GM13976 (cell line): ENCODE data around the gene DCST2.

Experiments used
- DNase-seq: peaks from one replicate; pipeline ENCODE4 v3.0.0; 2012; ENCODE audit warnings: low spot score
- in situ Hi-C: fragments of 300-500 bp; cut with MboI; formaldehyde crosslinking; loops from one replicate; pipeline ENCODE4 v1.12.0; 2022; ENCODE audit warnings: low sequenced_read_pairs, mixed read lengths, inconsistent platforms; ENCODE audit not compliant: unreplicated experiment
- TF ChIP-seq, protein P1 (sequence below): IDR thresholded peaks from 2 replicates; pipeline ENCODE4 v1.5.1; 2012; ENCODE audit warnings: borderline replicate concordance, mild to moderate bottlenecking; ENCODE audit not compliant: insufficient read depth; ENCODE audit errors: extremely low read depth, missing control alignments, control extremely low read depth

DCST2 gene

DNA sequence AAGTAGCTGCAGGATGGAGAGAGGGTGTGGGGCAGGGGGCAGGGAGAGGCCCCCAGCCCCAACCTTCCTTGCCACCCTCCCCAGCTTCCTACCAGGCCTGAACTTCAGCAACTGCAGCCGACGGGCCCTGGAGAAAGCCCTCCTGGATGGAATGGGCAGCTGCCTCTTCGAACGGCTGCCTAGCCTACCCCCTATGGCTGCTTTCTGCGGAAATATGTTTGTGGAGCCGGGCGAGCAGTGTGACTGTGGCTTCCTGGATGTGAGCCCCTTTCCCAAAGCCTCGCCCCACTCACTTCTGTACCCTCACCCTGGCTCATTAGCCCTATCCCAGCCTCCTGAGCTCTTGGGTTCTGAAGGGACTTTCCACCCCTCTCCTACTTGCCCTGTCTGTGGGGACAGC lies 23.5 kb upstream of the DCST2 start:
- in situ Hi-C loops, result loop anchor here (25.0 kb wide), 1 partner anchor 495 kb away; the partner anchor contains the start of genes CHRNB2 and UBE2Q1
- TF ChIP-seq, protein P1, sequence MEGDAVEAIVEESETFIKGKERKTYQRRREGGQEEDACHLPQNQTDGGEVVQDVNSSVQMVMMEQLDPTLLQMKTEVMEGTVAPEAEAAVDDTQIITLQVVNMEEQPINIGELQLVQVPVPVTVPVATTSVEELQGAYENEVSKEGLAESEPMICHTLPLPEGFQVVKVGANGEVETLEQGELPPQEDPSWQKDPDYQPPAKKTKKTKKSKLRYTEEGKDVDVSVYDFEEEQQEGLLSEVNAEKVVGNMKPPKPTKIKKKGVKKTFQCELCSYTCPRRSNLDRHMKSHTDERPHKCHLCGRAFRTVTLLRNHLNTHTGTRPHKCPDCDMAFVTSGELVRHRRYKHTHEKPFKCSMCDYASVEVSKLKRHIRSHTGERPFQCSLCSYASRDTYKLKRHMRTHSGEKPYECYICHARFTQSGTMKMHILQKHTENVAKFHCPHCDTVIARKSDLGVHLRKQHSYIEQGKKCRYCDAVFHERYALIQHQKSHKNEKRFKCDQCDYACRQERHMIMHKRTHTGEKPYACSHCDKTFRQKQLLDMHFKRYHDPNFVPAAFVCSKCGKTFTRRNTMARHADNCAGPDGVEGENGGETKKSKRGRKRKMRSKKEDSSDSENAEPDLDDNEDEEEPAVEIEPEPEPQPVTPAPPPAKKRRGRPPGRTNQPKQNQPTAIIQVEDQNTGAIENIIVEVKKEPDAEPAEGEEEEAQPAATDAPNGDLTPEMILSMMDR, result no peak
- no peak for DNase-seq

DNA sequence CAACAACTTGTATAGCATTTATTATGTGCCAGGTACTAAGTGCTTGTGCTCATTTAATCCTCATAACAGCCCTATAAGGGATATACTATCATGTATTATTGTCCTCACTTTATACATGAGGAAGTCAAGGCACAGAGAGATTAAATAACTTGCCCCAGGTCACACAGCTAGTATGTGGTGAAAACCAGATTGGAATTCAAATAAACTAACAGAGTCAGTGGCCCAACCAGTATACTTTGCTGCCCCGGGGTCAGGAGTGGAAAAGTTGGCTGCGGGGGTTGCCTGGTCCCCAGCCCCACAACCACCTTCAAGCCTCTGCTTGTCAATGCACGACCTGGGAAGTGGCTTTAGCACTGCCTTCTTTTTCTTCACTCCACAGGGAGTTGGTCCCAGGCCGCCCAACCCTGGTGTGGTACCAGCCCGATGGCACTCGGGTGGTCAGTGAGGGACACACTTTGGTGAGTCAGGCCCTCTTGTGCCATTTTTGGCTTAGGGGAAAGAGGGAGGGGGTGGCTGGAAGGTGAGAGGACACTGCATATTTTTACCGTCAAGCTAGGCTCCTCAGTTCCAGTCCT lies 20.0 kb upstream of the DCST2 start:
- in situ Hi-C loops, result loop anchor here (25.0 kb wide), 1 partner anchor 491 kb away; the partner anchor contains the start of genes CHRNB2 and UBE2Q1
- TF ChIP-seq, protein P1, result no peak
- no peak for DNase-seq

DNA sequence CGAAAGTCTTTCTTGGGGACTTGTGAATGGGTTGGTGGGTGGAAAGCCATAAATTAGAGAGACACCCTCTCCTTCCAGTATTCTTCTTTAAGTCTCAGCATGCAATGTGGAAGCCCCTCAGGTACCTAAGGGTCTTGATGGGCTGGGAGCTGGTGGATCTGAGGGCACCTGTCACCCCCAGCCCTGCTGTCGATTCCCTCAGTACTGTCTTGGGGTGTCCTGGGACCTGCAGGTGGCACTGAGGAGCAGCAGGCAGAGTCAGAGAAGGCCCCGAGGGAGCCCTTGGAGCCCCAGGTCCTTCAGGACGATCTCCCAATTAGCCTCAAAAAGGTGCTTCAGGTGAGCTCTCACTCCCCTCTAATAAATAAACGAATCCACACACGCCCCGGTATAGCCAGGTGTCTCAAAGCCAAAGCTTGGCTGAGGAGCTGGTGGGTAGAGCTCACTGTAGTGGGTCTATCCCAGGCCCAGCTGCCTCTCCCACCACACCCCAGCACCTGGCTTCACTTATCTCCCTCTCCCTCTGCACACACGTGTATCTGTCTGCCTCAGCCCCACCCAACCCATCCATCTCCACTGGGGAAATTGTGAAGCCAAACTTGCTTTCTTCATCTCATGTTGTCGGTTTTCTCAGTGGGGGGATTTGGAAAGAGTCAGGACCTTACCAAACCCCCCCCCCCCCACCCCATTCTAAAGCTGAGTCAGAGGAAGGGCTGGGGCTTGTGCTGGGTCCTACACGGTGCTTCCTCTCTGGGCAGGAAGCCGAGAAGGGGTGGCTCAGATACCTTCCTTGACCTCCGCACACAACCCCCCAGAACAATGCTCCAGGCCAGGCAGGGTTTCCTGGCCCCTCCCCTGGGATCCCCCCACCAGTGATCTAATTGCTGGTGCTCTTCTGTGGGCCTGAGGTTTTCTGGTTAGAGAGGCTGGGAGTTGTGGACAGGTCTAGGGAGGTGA lies 19.1 kb upstream of the DCST2 start:
- peak; percentile 52 for DNase-seq
- in situ Hi-C loops, result loop anchor here (25.0 kb wide), 1 partner anchor 490 kb away; the partner anchor contains the start of genes CHRNB2 and UBE2Q1
- TF ChIP-seq, protein P1, result peak; percentile 24

DNA sequence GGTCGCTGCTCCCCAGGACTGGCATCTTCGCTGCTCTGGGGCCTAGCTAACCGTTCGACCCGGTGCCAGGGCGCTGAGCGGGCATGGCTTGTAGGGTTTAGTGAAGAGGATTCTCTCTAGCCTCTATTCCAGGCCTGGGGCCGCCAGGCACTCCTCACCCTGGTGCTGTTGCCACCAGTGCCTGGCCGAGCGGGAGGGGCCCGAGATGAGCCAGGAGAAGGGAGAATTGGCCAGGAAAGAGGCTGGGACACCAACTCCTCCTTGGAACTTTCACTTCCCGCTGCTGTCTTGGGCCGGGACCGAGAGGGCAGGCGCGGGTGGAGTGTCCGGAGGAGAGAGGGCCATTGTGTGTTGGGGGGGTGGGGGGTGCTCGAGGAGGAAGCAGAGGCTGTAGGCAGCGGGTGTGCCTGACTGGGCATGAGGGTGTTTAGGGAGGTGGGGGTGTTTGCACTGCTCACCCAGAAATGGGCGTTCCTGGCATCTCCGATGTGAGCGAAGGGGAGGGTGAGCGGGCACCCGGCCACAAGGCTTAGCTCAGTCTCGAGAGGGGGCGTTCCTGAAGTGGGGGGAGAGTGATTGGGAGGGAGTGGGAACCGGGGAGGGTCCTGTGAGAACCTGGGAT lies 18.3 kb upstream of the DCST2 start:
- DNase-seq, result peak; percentile 57
- in situ Hi-C loops, result loop anchor here (25.0 kb wide), 1 partner anchor 490 kb away; the partner anchor contains the start of genes CHRNB2 and UBE2Q1
- TF ChIP-seq, protein P1, result no peak

DNA sequence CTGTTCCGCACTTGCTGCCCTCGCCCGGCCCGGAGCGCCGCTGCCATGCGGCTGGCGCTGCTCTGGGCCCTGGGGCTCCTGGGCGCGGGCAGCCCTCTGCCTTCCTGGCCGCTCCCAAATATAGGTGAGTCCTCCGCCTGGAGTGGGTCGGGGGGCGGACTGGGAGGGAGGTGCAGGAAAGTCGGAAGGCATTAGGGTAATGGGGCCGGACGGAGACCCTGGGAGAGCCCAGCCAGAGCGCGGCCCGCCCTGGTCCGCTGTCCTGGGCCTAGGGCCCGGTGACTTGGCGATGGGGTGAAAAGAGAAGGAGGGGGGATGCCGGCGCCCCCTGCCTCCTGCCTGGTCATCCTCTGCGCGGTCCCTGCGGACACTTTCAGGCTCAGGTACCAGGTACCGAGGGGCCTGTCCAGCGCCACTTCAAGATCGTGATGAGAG lies 17.8 kb upstream of the DCST2 start:
- in situ Hi-C loops, result loop anchor here (25.0 kb wide), 1 partner anchor 489 kb away; the partner anchor contains the start of genes CHRNB2 and UBE2Q1
- TF ChIP-seq, protein P1, result no peak
- DNase-seq, result no peak
